AG04449 (cell line): ENCODE results near the gene MAP4.

ENCODE experiments used
- CTCF ChIA-PET: fragments of 350-600 bp; formaldehyde crosslinking; extraction: SDS; loops from one replicate; lab custom pipeline; 2021; ENCODE audit warnings: antibody characterized with exemption; lab: Yijun Ruan, JAX
- POLR2A ChIA-PET: fragments of 400-600, 350-600 bp; formaldehyde crosslinking; extraction: SDS; loops from one replicate; lab custom pipeline; 2020; ENCODE audit warnings: antibody characterized with exemption, inconsistent platforms; lab: Yijun Ruan, JAX
- DNase-seq: peaks from one replicate; pipeline ENCODE4 v3.0.0-alpha.2; 2010; ENCODE audit warnings: low read depth, low spot score
- H3K4me3 ChIP-seq: 2 replicates; pipeline ENCODE4 v1.5.1; 2011; ENCODE audit warnings: low read depth, mild to moderate bottlenecking, control low read depth, low read length
- CTCF ChIP-seq: IDR thresholded peaks from one replicate; pipeline ENCODE4 v1.5.1; 2011; ENCODE audit warnings: mild to moderate bottlenecking, moderate library complexity, low read length, control low read depth, inconsistent platforms; ENCODE audit not compliant: insufficient read depth; ENCODE audit errors: missing control alignments

Gene MAP4

GRCh38 chr3:47868306-47868705 is 147.9 kb downstream of the MAP4 start:
- ChIA-PET POLR2A (no interaction called here), CTCF (no interaction called here)
- no peak overlapping the region for H3K4me3 ChIP-seq
- no peak for DNase-seq
- no peak for TF ChIP-seq CTCF

- POLR2A ChIA-PET: no interaction called here
Measured at GRCh38 chr3:47867451-47868044, 148.7 kb downstream of the MAP4 start.

GRCh38 chr3:47865192-47865591 is 151.0 kb downstream of the MAP4 start:
- ChIA-PET POLR2A (interaction anchor here (0.6 kb wide), 1 partner anchor 29 kb away, joined by 5 read pairs; no protein-coding TSS in a partner anchor), CTCF (interaction anchor here (1.1 to 2.3 kb wide), 6 partner anchors 10 to 292 kb away, joined by 3 to 12 read pairs (median 4); no protein-coding TSS in a partner anchor)
- no peak for TF ChIP-seq CTCF
- no peak overlapping the region for H3K4me3 ChIP-seq
- no peak for DNase-seq

More at GRCh38 chr3:47867451-47868044, 148.7 kb downstream of the MAP4 start:
- CTCF ChIA-PET: interaction anchor here (1.1 to 1.3 kb wide), 3 partner anchors 17 to 206 kb away, joined by 3 read pairs; no protein-coding TSS in a partner anchor
- DNase-seq: no peak
- H3K4me3 ChIP-seq: no peak overlapping the region
- no peak for TF ChIP-seq CTCF

GRCh38 chr3:47863391-47864128 is 152.7 kb downstream of the MAP4 start:
- ChIA-PET CTCF (interaction anchor here (0.6 to 2.9 kb wide), 5 partner anchors 9 to 39 kb away, joined by 3 to 10 read pairs (median 3); no protein-coding TSS in a partner anchor), POLR2A (no interaction called here)
- no peak overlapping the region for H3K4me3 ChIP-seq
- no peak for TF ChIP-seq CTCF
- DNase-seq: no peak

GRCh38 chr3:47859956-47860605 is 156.1 kb downstream of the MAP4 start:
- CTCF ChIA-PET: interaction anchor here (1.1 to 3.7 kb wide), 6 partner anchors 10 to 298 kb away, joined by 3 to 13 read pairs (median 8); no protein-coding TSS in a partner anchor

More at GRCh38 chr3:47859956-47860605, 156.1 kb downstream of the MAP4 start:
- no peak overlapping the region for H3K4me3 ChIP-seq
- TF ChIP-seq CTCF: no peak
- POLR2A ChIA-PET: no interaction called here
- DNase-seq: no peak
